Heart left ventricle (tissue), 13 donors: ENCODE data around the gene IRS1.

ENCODE experiments used
- POLR2A ChIP-seq, 2 donors: fragments of 450-650 bp; IDR thresholded peaks; one replicate each; pipeline ENCODE4 v1.6.1; 2017; ENCODE audit warnings: antibody characterized with exemption in 2 of 2, mild to moderate bottlenecking in 2 of 2, moderate library complexity in 2 of 2
- TF ChIP-seq, protein P1 (sequence below), 12 donors: fragments of 200-600 bp; sonication (generic) in 4 of 12; IDR thresholded peaks; one replicate each; pipeline versions ENCODE4 v1.5.0 to v1.8.0; 2018 to 2022; ENCODE audit warnings: antibody characterized with exemption in 12 of 12, mild to moderate bottlenecking in 5 of 12
- donor health status: ischemic (EF 13 %, LVEDD 7.1; RV severe dilation, severe dysfunction).
- donor health status: DM: no; HTN: yes; CAD: no.
- donor health status: DM: no; HTN: no; CAD: no.
- donor health status: ischemic (EF 25% LVEDD 6.9; RV normal size, moderate dysfunction).
- donor health status: ischemic (EF 25% LVEDD 5.7; RV mildly dilated, moderate dysfunction).
- donor health status: ischemic (EF 35%, LVEDD 5.7; RV mildly dilated, moderate dysfunction).
- donor health status: nonischemic (EF 11% LVEDD 7.7; RV severe dilation, severe dysfunction).
- donor health status: DM: yes; HTN: yes; CAD: no.
- donor health status: PGD.
- donor health status: ischemic (EF 29% LVEDD 5.4; RV normal size, mild dysfunction).
- donor health status: nonischemic (EF 23%, LVEDD 6.1; RV moderate dilation, normal function).

DNA sequence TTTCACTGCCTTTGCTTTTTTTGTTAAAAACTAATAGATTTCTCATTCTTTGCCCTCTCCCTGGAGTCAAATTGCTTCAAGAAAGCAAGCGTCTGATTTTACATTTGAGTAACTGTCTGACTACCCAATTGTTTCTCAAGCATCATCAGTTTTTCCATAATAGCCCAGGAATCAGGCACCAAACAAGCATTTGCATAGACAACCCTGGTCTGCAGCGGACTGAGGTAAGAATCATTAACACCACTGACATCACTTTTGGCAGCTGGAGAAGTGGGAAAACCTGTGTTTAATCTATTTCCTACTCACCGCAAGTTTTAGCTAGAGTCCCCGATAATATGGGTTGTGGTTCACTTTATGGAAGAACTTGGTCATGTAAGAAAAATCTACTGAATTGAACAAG lies 55.7 kb downstream of the IRS1 start:
- TF ChIP-seq, protein P1, sequence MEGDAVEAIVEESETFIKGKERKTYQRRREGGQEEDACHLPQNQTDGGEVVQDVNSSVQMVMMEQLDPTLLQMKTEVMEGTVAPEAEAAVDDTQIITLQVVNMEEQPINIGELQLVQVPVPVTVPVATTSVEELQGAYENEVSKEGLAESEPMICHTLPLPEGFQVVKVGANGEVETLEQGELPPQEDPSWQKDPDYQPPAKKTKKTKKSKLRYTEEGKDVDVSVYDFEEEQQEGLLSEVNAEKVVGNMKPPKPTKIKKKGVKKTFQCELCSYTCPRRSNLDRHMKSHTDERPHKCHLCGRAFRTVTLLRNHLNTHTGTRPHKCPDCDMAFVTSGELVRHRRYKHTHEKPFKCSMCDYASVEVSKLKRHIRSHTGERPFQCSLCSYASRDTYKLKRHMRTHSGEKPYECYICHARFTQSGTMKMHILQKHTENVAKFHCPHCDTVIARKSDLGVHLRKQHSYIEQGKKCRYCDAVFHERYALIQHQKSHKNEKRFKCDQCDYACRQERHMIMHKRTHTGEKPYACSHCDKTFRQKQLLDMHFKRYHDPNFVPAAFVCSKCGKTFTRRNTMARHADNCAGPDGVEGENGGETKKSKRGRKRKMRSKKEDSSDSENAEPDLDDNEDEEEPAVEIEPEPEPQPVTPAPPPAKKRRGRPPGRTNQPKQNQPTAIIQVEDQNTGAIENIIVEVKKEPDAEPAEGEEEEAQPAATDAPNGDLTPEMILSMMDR (IDR thresholded peaks at IDR 0.05): no peak
- no peak for TF ChIP-seq POLR2A (IDR thresholded peaks at IDR 0.05)
